PC-3 (cell line): ENCODE data around the gene PNO1. TPM values are rescaled to one million over a fixed set of nuclear protein-coding genes. Genes with fewer than 3 reads are reported as not detected.

ENCODE experiments used
- ATAC-seq: fragments of 200-7000 bp; cut with Tn5 transposase; 2 replicates; pipeline ENCODE4 v1.9.1; 2020; ENCODE audit warnings: mild to moderate bottlenecking, moderate library complexity
- BruUV-seq: library from RNA; stranded (reverse); fragments of 400-500 nt; replicated peaks from 2 replicates; lab custom pipeline; 2021; lab: Mats Ljungman, UMichigan
- CTCF ChIA-PET: fragments of 300-600 bp; sonication (Branson Sonifier 250); formaldehyde crosslinking; loops from one replicate; lab custom pipeline; 2022; ENCODE audit warnings: antibody characterized with exemption; lab: Charles Lee
- POLR2A ChIA-PET: fragments of 300-600 bp; sonication (Branson Sonifier 250); formaldehyde crosslinking; loops from one replicate; lab custom pipeline; 2022; ENCODE audit warnings: antibody characterized with exemption; ENCODE audit not compliant: unreplicated experiment; lab: Charles Lee
- DNase-seq: peaks from one replicate; pipeline ENCODE4 v3.0.0-alpha.2; 2015
- H2AFZ ChIP-seq: fragments of 300-600 bp; sonication (generic); 2 replicates; pipeline ENCODE4 v1.6.0; 2016; ENCODE audit warnings: antibody characterized with exemption, low read length
- H3F3A ChIP-seq: fragments of 300-600 bp; sonication (generic); one replicate; pipeline ENCODE4 v1.6.0; 2017; ENCODE audit warnings: antibody characterized with exemption, low read length, control low read depth, mild to moderate bottlenecking; ENCODE audit not compliant: unreplicated experiment
- H3K27ac ChIP-seq: fragments of 300-600 bp; sonication (generic); 2 replicates; pipeline ENCODE4 v1.5.1; 2016; ENCODE audit warnings: mild to moderate bottlenecking, low read length
- H3K27me3 ChIP-seq: fragments of 300-600 bp; sonication (generic); 2 replicates; pipeline ENCODE4 v1.6.1; 2016; ENCODE audit warnings: low read length, mixed read lengths
- H3K36me3 ChIP-seq: fragments of 300-600 bp; sonication (generic); 2 replicates; pipeline ENCODE4 v1.6.1; 2016; ENCODE audit warnings: low read depth, mixed run types, low read length, mixed read lengths
- H3K4me1 ChIP-seq: fragments of 300-600 bp; sonication (generic); 2 replicates; pipeline ENCODE4 v1.5.1; 2016; ENCODE audit warnings: low read length; ENCODE audit not compliant: insufficient read depth
- H3K4me2 ChIP-seq: fragments of 300-600 bp; sonication (generic); 2 replicates; pipeline ENCODE4 v1.6.0; 2016; ENCODE audit warnings: low read length
- H3K4me3 ChIP-seq: fragments of 300-600 bp; sonication (generic); 2 replicates; pipeline ENCODE4 v1.5.1; 2016; ENCODE audit warnings: mild to moderate bottlenecking, low read length, mixed read lengths
- H3K79me2 ChIP-seq: fragments of 300-600 bp; sonication (generic); 2 replicates; pipeline ENCODE4 v1.6.1; 2017; ENCODE audit warnings: low read length, mixed read lengths
- H3K9ac ChIP-seq: fragments of 300-600 bp; sonication (generic); 2 replicates; pipeline ENCODE4 v1.6.0; 2016; ENCODE audit warnings: mild to moderate bottlenecking, low read length
- H3K9me2 ChIP-seq: fragments of 300-600 bp; sonication (generic); replicated peaks from 2 replicates; pipeline ENCODE4 v1.6.1; 2016; ENCODE audit warnings: mixed run types, low read length, mixed read lengths
- H3K9me3 ChIP-seq: fragments of 300-600 bp; sonication (generic); 2 replicates; pipeline ENCODE4 v1.6.1; 2016; ENCODE audit warnings: low read length, mixed read lengths
- H4K20me1 ChIP-seq: fragments of 300-600 bp; sonication (generic); 2 replicates; pipeline ENCODE4 v1.6.1; 2016; ENCODE audit warnings: low read length, mixed read lengths
- CTCF ChIP-seq: fragments of 300-600 bp; sonication (generic); conservative IDR thresholded peaks from 2 replicates; pipeline ENCODE4 v1.5.1; 2017; ENCODE audit warnings: antibody characterized with exemption, low read depth, mild to moderate bottlenecking, low read length
- EZH2 ChIP-seq: fragments of 300-600 bp; sonication (generic); IDR thresholded peaks from one replicate; pipeline ENCODE4 v1.6.1; 2017; ENCODE audit warnings: antibody characterized with exemption, mild to moderate bottlenecking, low read length; ENCODE audit not compliant: unreplicated experiment
- EZH2phosphoT487 ChIP-seq: fragments of 300-600 bp; sonication (generic); IDR thresholded peaks from 2 replicates; pipeline ENCODE4 v1.6.1; 2018; ENCODE audit warnings: mild to moderate bottlenecking, antibody characterized with exemption, low read length, borderline replicate concordance
- intact Hi-C: fragments of 100-400 bp; cut with micrococcal nuclease; formaldehyde crosslinking; loops from 2 replicates; pipeline ENCODE4 v1.9.0; 2023
- total RNA-seq: library from RNA; depleted of rRNA; stranded (reverse); fragments of >200 nt; gene quantifications from 2 replicates; pipeline ENCODE4 v1.2.3, GENCODE V29; 2014

Gene PNO1
- total RNA-seq, 1 experiment from 2014 or later: 50.8 TPM

GRCh38 chr2:68200157-68200787, 42.6 kb downstream of the PNO1 start:
- TF ChIP-seq EZH2phosphoT487: no peak
- no peak for TF ChIP-seq CTCF
- no peak for TF ChIP-seq EZH2
- POLR2A ChIA-PET: no interaction called here
- peaks cover 80% of the 10 kb centered on the region for H3K79me2 ChIP-seq
- H3K9ac ChIP-seq: no peak overlapping the region
- H3K4me2 ChIP-seq: no peak overlapping the region
- DNase-seq (no peak), ATAC-seq (no peak)
- no peak overlapping the region for H3K27ac ChIP-seq
- no peaks in the 10 kb centered on the region for H3K27me3 ChIP-seq
- intact Hi-C loops: no loop called here
- H3K4me1 ChIP-seq: peaks cover 8% of the 10 kb centered on the region
- CTCF ChIA-PET: no interaction called here
- no peaks in the 10 kb centered on the region for H4K20me1 ChIP-seq
- no peaks in the 10 kb centered on the region for H3F3A ChIP-seq
- no peaks in the 10 kb centered on the region for H3K9me2 ChIP-seq
- peaks cover 3% of the 10 kb centered on the region; the same call in 1 of the 2 replicates for H3K36me3 ChIP-seq
- H3K9me3 ChIP-seq: no peaks in the 10 kb centered on the region
- no TSS peak for BruUV-seq
- no peak overlapping the region for H2AFZ ChIP-seq
- H3K4me3 ChIP-seq: no peak overlapping the region

- Histone ChIP-seq H3K27me3 (no peaks in the 10 kb centered on the region), H3K4me2 (no peak overlapping the region), H3K9me3 (no peaks in the 10 kb centered on the region), H3K4me1 (no peaks in the 10 kb centered on the region), H3K9me2 (no peaks in the 10 kb centered on the region), H2AFZ (no peak overlapping the region), H3K4me3 (no peak overlapping the region), H3F3A (no peaks in the 10 kb centered on the region), H3K79me2 (peaks cover 88% of the 10 kb centered on the region), H3K27ac (no peak overlapping the region), H3K36me3 (peaks cover 6% of the 10 kb centered on the region; the same call in 1 of the 2 replicates), H3K9ac (no peak overlapping the region), H4K20me1 (peaks cover 4% of the 10 kb centered on the region; the same call in 1 of the 2 replicates)
- no peak for ATAC-seq
- intact Hi-C loops: no loop called here
- no TSS peak for BruUV-seq
- ChIA-PET CTCF (no interaction called here), POLR2A (no interaction called here)
- DNase-seq: no peak
- TF ChIP-seq EZH2 (no peak), EZH2phosphoT487 (no peak), CTCF (no peak)
Observed at GRCh38 chr2:68203587-68203986, 45.9 kb downstream of the PNO1 start.

GRCh38 chr2:68206793-68207192, 49.1 kb downstream of the PNO1 start:
- H3K9me3 ChIP-seq: no peaks in the 10 kb centered on the region
- intact Hi-C loops: no loop called here
- TF ChIP-seq EZH2 (no peak), EZH2phosphoT487 (no peak), CTCF (no peak)
- no peak overlapping the region for H2AFZ ChIP-seq
- no TSS peak for BruUV-seq
- H3K4me1 ChIP-seq: no peaks in the 10 kb centered on the region
- H3K9ac ChIP-seq: no peak overlapping the region
- peaks cover 4% of the 10 kb centered on the region; the same call in 1 of the 2 replicates for H4K20me1 ChIP-seq
- H3K9me2 ChIP-seq: no peaks in the 10 kb centered on the region
- H3K36me3 ChIP-seq: peaks cover 6% of the 10 kb centered on the region; the same call in 1 of the 2 replicates
- H3F3A ChIP-seq: no peaks in the 10 kb centered on the region
- ATAC-seq (no peak), DNase-seq (no peak)
- H3K4me3 ChIP-seq: no peak overlapping the region
- no peak overlapping the region for H3K27ac ChIP-seq
- H3K27me3 ChIP-seq: no peaks in the 10 kb centered on the region
- CTCF ChIA-PET: no interaction called here
- peaks cover 86% of the 10 kb centered on the region for H3K79me2 ChIP-seq
- POLR2A ChIA-PET: no interaction called here
- H3K4me2 ChIP-seq: no peak overlapping the region
